ENCODE measurements around the gene TUBGCP4.

The TUBGCP4 gene

DNA sequence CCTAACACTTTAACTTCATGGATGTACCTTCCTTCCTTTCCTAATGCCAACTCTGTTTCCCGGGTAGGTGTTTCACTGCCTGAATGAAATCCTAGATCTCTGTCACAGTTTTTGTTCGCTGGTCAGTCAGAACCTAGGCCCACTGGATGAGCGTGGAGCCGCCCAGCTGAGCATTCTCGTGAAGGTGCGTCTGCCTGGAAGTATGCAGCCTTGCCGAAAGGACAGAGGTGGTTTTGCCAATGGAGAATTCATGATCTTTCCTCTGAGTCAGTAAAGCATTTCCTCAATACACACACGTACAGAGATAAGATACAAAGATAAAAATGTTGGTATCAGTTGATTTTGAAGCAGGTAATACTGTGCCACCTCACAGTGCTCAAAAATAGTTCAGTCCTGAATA is 32.7 kb downstream of the TUBGCP4 start:
- TF ChIP-seq, protein P1, sequence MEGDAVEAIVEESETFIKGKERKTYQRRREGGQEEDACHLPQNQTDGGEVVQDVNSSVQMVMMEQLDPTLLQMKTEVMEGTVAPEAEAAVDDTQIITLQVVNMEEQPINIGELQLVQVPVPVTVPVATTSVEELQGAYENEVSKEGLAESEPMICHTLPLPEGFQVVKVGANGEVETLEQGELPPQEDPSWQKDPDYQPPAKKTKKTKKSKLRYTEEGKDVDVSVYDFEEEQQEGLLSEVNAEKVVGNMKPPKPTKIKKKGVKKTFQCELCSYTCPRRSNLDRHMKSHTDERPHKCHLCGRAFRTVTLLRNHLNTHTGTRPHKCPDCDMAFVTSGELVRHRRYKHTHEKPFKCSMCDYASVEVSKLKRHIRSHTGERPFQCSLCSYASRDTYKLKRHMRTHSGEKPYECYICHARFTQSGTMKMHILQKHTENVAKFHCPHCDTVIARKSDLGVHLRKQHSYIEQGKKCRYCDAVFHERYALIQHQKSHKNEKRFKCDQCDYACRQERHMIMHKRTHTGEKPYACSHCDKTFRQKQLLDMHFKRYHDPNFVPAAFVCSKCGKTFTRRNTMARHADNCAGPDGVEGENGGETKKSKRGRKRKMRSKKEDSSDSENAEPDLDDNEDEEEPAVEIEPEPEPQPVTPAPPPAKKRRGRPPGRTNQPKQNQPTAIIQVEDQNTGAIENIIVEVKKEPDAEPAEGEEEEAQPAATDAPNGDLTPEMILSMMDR (conservative IDR thresholded peaks at IDR 0.05; ENCODE audit: low read depth) = no peak
- ChIA-PET POLR2A (ENCODE audit: low non-redundant PET) (no interaction called here), CTCF (interaction anchor here (0.6 to 1.1 kb wide), 2 partner anchors 14 to 727 kb away, joined by 3 read pairs; no protein-coding TSS in a partner anchor)
- DNase-seq (ENCODE audit: low spot score) = no peak
- no peak overlapping the region for H3K27ac ChIP-seq

DNA sequence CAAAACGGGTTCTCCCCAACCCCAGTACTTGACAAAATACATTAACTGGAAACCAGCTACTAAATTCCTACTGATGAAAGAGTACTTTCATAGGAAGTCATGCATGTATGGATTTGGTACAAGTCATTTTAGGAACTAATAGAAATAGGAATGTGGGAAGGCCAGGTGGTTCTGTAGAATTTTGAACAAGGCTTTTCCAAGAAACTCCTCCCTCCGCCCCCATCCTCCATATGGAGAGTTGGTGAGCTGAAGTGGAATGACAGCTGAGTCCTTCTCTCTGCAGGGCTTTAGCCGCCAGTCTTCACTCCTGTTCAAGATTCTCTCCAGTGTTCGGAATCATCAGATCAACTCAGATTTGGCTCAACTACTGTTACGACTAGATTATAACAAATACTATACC is 33.2 kb downstream of the TUBGCP4 start:
- H3K27ac ChIP-seq = no peak overlapping the region
- ChIA-PET CTCF (interaction anchor here (1.0 kb wide), 1 partner anchor 13 kb away, joined by 3 read pairs; no protein-coding TSS in a partner anchor), POLR2A (ENCODE audit: low non-redundant PET) (no interaction called here)
- no peak for DNase-seq (ENCODE audit: low spot score)
- TF ChIP-seq, protein P1 (conservative IDR thresholded peaks at IDR 0.05; ENCODE audit: low read depth) = no peak

DNA sequence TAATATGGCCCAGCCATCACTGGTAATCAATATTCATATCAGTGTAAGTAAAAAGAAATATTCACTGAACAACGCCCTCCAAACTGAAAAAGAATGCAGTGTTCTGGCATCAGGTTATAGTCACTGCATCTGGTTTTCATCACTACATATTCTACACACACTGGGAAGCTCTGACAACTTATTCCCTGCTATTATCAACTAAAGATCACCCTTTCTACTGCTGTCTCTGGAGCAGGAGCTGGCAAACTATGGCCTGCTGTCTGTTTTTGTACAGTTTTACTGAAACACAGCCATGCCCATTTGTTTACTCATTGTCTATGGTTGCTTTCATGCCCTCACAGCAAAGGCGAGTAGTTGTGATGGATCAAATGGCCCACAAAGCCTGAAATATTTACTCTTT is 35.3 kb downstream of the TUBGCP4 start:
- ChIA-PET POLR2A (ENCODE audit: low non-redundant PET) (interaction anchor here (0.5 kb wide), 1 partner anchor 1407 kb away, joined by 3 read pairs; no protein-coding TSS in a partner anchor), CTCF (interaction anchor here (1.3 kb wide), 1 partner anchor 35 kb away, joined by 3 read pairs; no protein-coding TSS in a partner anchor)
- no peak for DNase-seq (ENCODE audit: low spot score)
- H3K27ac ChIP-seq = no peak overlapping the region
- TF ChIP-seq, protein P1 (conservative IDR thresholded peaks at IDR 0.05; ENCODE audit: low read depth) = no peak

DNA sequence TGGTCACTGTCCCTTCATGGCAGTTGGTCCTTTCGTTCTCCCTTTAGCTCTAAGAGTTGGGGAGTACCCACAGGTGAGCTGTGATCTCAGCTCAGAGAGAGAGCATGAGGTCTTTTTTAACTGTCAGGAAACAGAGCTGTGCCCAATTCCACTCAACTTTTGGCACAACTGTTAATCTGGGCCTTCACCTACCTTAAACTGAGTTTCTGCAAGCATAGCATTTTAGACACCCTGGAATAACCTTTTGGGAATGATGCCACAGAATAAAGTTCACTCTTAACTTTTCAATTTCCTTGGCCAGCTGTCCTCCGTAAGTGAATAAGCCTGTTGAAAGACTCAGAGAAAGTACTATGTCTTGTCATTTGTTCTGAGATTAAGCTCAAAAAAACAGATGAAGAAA is 35.9 kb downstream of the TUBGCP4 start:
- ChIA-PET CTCF (interaction anchor here (1.3 kb wide), 1 partner anchor 34 kb away, joined by 3 read pairs; no protein-coding TSS in a partner anchor), POLR2A (ENCODE audit: low non-redundant PET) (interaction anchor here (0.5 kb wide), 1 partner anchor 1406 kb away, joined by 3 read pairs; no protein-coding TSS in a partner anchor)
- TF ChIP-seq, protein P1 (conservative IDR thresholded peaks at IDR 0.05; ENCODE audit: low read depth) = no peak
- H3K27ac ChIP-seq = no peak overlapping the region
- no peak for DNase-seq (ENCODE audit: low spot score)

DNA sequence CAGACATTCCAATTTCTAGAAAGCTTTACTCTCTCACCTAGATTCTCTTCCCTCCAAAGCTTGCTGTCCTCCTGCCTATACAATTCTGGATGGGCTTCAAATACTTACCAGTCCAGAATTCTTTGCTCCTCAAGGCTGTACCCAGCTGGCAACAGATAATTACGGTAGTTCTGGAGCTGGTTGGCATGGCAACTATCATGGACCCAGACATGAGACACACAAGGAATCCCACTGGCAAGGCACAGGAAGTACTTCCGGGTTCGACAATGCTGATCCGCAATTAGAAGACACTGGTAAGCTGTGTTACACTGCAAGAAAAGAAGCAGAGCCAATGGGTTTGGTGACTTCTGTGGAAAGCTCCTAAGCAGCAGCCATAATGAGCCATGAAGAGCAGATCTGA is 37.9 kb downstream of the TUBGCP4 start:
- CTCF ChIA-PET = interaction anchor here (0.6 kb wide), 1 partner anchor 34 kb away, joined by 3 read pairs; no protein-coding TSS in a partner anchor
- H3K27ac ChIP-seq = no peak overlapping the region
- POLR2A ChIA-PET (ENCODE audit: low non-redundant PET) = no interaction called here
- TF ChIP-seq, protein P1 (conservative IDR thresholded peaks at IDR 0.05; ENCODE audit: low read depth) = no peak
- no peak for DNase-seq (ENCODE audit: low spot score)

DNA sequence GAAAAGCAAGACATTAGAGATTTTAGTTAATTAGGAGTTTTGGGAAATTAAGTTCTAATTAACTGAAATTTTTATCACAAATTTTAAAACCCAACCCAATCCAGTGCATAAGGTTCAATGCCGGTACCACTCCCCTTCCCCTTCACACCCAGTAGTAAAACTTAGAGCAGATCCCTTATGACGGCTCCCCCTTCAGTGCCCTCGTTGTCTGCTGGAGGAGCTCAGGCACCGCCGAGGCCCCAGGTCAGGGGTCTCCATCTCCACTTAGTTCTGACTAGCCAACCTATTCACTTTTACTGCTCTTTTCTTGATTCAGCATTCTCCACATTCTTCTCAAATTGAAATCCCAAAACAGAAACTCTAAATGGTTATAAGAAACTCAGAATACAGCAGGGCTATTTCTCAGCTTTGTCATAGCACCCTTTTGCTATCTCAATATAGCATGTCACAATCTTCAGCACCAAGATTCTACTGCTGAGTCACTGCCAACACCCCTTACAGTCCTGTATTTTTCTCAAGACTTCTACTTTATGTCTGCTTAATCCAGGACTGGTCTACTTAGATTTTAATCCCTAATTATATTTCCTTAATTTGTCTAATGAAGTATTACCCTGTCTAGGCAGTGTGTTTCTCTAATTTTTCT is 39.8 kb downstream of the TUBGCP4 start:
- TF ChIP-seq, protein P1 (conservative IDR thresholded peaks at IDR 0.05; ENCODE audit: low read depth) = no peak
- CTCF ChIA-PET = interaction anchor here (0.5 kb wide), 1 partner anchor 40 kb away, joined by 4 read pairs; the partner anchor contains the start of genes TUBGCP4 and ZSCAN29
- H3K27ac ChIP-seq = no peak overlapping the region
- DNase-seq (ENCODE audit: low spot score) = no peak
- POLR2A ChIA-PET (ENCODE audit: low non-redundant PET) = no interaction called here
